Activated T-cell treated with anti-CD3 and anti-CD28 coated beads, Interleukin-2, amount 50 U/mL, for 4 hours (primary cell): ENCODE results near the gene KRT73. TPM values are rescaled to one million over a fixed set of nuclear protein-coding genes. Genes with fewer than 3 reads are reported as not detected.

Experiments
- ATAC-seq, 2 donors: fragments of 200-7000 bp; cut with Tn5 transposase; one replicate each; pipeline ENCODE4 v1.10.0; 2021
- DNase-seq: peaks from one replicate; pipeline ENCODE4 v3.0.0-alpha.2; 2020
- H3K27me3 Mint-ChIP-seq: one replicate; pipeline ENCODE4 v1.8.0; 2021; ENCODE audit warnings: low read depth, mixed read lengths
- H3K36me3 Mint-ChIP-seq: one replicate; pipeline ENCODE4 v1.8.0; 2022; ENCODE audit warnings: mixed read lengths; ENCODE audit not compliant: insufficient read depth
- H3K4me1 Mint-ChIP-seq: one replicate; pipeline ENCODE4 v1.8.0; 2021; ENCODE audit warnings: low read depth, mixed read lengths
- H3K4me3 Mint-ChIP-seq: one replicate; pipeline ENCODE4 v1.8.0; 2021; ENCODE audit warnings: mild to moderate bottlenecking, moderate library complexity, mixed read lengths
- H3K9me3 Mint-ChIP-seq: one replicate; pipeline ENCODE4 v1.8.0; 2021; ENCODE audit warnings: mixed read lengths
- total RNA-seq, 3 donors: library from RNA; stranded (reverse); gene quantifications; one replicate each; pipeline ENCODE4 v1.2.1, GENCODE V29; 2021

KRT73 gene
- total RNA-seq, 3 donors from 2014 or later = 0.16 to 0.23 (median 0.22) TPM

GRCh38 chr12:52618866-52619265 is 507 bp upstream of the KRT73 start:
- Mint-ChIP-seq H3K36me3 (peaks cover 4% of the 10 kb centered on the region), H3K9me3 (no peaks in the 10 kb centered on the region), H3K4me1 (peaks cover 62% of the 10 kb centered on the region), H3K27me3 (no peaks in the 10 kb centered on the region), H3K4me3 (no peak overlapping the region)
- ATAC-seq (no peak), DNase-seq (no peak)

DNA sequence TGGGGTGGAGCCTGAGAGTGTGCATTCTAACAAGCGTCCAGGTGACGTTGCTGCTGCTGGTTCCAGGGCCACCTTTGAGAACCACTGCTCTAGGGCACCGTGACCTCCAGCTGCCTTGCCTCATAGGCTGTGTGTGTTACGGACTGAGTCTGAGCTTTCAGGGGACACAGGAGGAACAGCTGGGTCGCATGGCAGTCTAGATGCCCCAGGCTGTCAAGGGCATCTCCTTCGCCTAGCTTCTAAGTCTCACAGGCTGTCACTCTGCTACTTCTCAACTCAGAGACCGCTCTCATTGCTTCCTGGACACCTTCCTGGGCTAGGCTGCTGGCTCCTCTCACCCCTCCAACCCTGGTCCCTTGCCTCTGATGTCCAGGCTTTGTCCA is 965 bp downstream of the KRT73 start:
- DNase-seq = no peak
- ATAC-seq = no peak
- peaks cover 4% of the 10 kb centered on the region for H3K36me3 Mint-ChIP-seq
- no peak overlapping the region for H3K4me3 Mint-ChIP-seq
- peaks cover 72% of the 10 kb centered on the region for H3K4me1 Mint-ChIP-seq
- H3K9me3 Mint-ChIP-seq = no peaks in the 10 kb centered on the region
- no peaks in the 10 kb centered on the region for H3K27me3 Mint-ChIP-seq

- ATAC-seq = no peak
- no peaks in the 10 kb centered on the region for H3K27me3 Mint-ChIP-seq
- peak overlapping the region; percentile 5 for H3K4me3 Mint-ChIP-seq
- no peaks in the 10 kb centered on the region for H3K9me3 Mint-ChIP-seq
- H3K4me1 Mint-ChIP-seq = peaks cover 76% of the 10 kb centered on the region
- peaks cover 4% of the 10 kb centered on the region for H3K36me3 Mint-ChIP-seq
- DNase-seq = no peak
Observed at GRCh38 chr12:52616680-52617402, 1.5 kb downstream of the KRT73 start.

DNA sequence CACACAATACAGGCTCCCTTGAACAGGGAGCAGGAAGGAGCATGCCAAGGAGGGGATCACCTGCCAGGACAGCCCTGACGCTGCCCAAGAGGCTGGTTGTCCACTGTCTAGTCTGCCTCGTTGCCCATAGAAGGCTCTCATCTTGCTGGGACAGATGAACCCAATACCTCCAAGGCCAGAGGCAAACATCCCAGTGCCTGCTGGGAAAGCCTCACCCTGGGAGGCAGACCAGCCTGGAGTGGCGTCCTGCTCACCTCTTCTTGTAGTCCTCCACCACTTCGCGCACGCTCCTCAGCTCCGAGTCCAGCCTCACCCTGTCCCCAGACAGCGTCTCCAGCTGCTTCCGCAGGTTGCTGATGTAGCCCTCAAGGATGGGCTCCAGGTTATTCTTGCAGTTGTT is 2.4 kb downstream of the KRT73 start:
- Mint-ChIP-seq H3K4me1 (peaks cover 74% of the 10 kb centered on the region), H3K27me3 (no peaks in the 10 kb centered on the region), H3K9me3 (no peaks in the 10 kb centered on the region), H3K4me3 (peak overlapping the region; percentile 16), H3K36me3 (peaks cover 4% of the 10 kb centered on the region)
- ATAC-seq (no peak), DNase-seq (no peak)

DNA sequence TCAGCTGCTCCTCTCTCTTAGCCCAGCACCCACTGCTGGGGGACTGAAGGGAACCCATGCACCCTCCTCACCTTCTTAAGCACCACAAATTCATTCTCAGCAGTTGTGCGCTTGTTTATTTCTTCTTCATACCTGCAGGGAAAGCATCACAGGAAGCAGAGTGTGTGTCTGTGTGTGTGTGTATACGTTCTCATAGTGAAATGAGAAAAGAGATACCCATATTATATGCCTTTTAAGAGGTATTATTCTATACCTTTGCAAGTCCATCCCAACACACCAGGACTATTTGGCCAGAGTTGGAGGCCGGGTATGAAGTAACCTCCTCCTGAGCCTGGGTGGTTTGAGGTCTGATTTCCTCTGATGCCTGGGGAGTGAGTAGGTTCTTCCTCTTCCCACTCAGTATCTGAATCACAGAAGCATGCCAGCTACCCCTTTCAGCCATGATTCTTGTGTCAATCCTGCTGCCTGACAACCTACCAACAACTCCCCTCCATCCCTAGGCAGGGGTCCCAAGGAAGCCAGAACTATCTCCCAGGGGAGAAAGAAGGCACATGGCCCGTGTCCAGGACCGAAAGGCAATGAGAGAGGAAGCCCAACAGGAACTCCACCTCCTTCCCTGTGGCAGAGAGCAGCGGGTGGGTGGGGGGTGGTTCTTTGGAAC is 3.0 kb downstream of the KRT73 start:
- peak; percentile 78 to 80 for ATAC-seq
- no peak for DNase-seq

GRCh38 chr12:52614381-52615207 is 3.8 kb downstream of the KRT73 start:
- DNase-seq = no peak
- no peak overlapping the region for H3K4me3 Mint-ChIP-seq
- no peak for ATAC-seq
- H3K4me1 Mint-ChIP-seq = peaks cover 80% of the 10 kb centered on the region
- no peaks in the 10 kb centered on the region for H3K27me3 Mint-ChIP-seq
- no peaks in the 10 kb centered on the region for H3K9me3 Mint-ChIP-seq
- peaks cover 2% of the 10 kb centered on the region for H3K36me3 Mint-ChIP-seq

More for the DNA sequence above, 3.0 kb downstream of the KRT73 start:
- H3K27me3 Mint-ChIP-seq = no peaks in the 10 kb centered on the region
- H3K9me3 Mint-ChIP-seq = no peaks in the 10 kb centered on the region
- H3K4me1 Mint-ChIP-seq = peaks cover 75% of the 10 kb centered on the region
- no peak overlapping the region for H3K4me3 Mint-ChIP-seq
- peaks cover 4% of the 10 kb centered on the region for H3K36me3 Mint-ChIP-seq

DNA sequence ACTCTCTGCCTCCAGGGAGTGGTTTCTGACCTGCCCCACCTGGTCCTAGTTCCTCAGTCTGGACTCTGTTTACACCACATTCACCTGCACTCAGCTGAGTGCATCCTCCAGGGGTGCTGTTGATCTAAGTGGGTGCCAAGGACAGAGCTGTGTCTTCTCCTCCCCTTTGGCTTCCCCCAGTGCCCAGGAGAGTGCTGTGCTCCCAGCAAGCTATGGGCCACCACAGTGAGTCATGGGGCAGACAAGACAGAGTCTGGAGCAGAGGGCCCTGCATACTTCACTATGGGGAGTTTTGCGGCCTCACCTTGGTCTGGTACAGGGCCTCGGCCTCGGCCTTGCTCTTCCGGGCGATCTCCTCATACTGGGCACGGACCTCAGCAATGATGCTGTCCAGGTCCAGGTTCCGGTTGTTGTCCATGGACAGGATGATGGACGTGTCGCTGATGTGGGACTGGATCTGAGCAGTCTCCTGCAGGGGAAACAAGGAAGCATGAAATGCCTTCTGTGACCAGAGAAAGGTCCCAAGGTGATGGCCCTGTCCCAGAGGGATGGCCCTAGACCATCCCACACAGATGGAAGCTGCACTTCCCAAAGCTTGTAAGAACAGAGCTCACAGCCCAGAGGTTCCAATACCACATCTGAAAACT is 4.9 kb downstream of the KRT73 start:
- Mint-ChIP-seq H3K4me1 (peaks cover 88% of the 10 kb centered on the region), H3K36me3 (no peaks in the 10 kb centered on the region), H3K9me3 (no peaks in the 10 kb centered on the region), H3K4me3 (no peak overlapping the region), H3K27me3 (no peaks in the 10 kb centered on the region)
- DNase-seq (no peak), ATAC-seq (no peak)

DNA sequence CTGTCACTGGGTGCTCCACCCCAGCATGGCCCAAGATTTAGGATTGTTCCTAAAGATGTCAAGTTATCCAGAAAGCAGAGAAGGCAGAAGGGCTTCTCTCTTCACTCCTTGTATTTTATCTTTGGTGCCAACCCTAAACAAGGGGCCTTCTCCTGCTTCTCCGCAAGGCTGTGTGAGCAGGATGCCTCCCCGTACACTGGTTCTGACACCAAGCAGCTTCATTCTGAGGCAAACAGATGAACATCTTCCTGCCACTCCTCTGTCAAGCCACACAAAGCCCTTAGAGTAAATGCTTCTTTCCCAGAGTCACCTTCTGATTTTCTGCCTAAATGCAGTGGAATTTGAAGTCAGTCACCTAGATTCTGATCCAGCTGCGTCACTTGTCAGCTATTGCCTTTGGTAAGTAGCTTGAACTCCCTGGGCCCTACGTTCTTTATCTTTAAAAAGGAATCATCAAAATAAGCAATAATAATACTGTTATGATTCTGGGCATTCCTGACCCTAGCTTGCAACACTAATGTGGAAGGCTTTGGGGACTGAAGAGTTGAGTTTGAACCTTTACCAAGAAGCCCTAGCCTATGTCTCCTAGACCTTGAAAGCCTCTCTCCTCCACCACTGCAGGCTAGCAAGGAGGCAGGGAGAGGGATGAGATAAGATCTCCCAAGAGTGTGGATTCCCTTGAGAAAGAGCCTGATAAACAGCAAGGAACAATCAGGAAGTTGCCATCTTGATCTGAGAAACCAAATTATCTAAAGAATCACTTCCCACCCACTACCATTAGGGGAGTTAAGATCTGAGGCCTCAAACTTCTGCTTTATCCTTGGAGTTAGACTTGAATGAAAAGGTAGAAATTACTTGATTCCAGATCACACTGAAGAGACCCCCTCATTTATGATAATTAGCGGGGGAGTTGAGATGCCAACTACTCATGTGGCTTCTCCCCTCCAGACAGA is 5.7 kb downstream of the KRT73 start:
- no peaks in the 10 kb centered on the region for H3K36me3 Mint-ChIP-seq
- peaks cover 93% of the 10 kb centered on the region for H3K4me1 Mint-ChIP-seq
- no peaks in the 10 kb centered on the region for H3K9me3 Mint-ChIP-seq
- H3K27me3 Mint-ChIP-seq = no peaks in the 10 kb centered on the region
- ATAC-seq (no peak), DNase-seq (no peak)
- peak overlapping the region; percentile 8 for H3K4me3 Mint-ChIP-seq

DNA sequence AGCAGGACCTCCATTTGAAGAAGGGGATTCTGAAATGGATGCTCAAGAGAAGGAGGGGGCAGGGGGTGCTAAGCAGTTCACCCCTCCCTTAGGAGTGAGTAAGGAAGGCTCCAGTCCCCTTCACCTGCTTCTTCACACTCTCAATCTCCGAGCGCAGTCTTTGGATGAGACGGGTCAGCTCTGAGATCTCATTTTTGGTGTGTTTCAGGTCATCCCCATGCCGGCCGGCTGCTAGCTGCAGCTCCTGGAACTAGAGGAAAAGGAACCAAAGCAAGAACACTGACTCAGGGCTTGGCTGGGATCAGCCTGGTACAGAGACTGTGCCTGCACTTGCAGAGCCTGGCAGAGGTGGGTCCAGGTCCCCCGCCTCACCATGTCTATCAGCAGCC is 7.3 kb downstream of the KRT73 start:
- no peak for ATAC-seq
- peaks cover 90% of the 10 kb centered on the region for H3K4me1 Mint-ChIP-seq
- no peak for DNase-seq
- H3K4me3 Mint-ChIP-seq = no peak overlapping the region
- no peaks in the 10 kb centered on the region for H3K36me3 Mint-ChIP-seq
- H3K27me3 Mint-ChIP-seq = no peaks in the 10 kb centered on the region
- no peaks in the 10 kb centered on the region for H3K9me3 Mint-ChIP-seq

DNA sequence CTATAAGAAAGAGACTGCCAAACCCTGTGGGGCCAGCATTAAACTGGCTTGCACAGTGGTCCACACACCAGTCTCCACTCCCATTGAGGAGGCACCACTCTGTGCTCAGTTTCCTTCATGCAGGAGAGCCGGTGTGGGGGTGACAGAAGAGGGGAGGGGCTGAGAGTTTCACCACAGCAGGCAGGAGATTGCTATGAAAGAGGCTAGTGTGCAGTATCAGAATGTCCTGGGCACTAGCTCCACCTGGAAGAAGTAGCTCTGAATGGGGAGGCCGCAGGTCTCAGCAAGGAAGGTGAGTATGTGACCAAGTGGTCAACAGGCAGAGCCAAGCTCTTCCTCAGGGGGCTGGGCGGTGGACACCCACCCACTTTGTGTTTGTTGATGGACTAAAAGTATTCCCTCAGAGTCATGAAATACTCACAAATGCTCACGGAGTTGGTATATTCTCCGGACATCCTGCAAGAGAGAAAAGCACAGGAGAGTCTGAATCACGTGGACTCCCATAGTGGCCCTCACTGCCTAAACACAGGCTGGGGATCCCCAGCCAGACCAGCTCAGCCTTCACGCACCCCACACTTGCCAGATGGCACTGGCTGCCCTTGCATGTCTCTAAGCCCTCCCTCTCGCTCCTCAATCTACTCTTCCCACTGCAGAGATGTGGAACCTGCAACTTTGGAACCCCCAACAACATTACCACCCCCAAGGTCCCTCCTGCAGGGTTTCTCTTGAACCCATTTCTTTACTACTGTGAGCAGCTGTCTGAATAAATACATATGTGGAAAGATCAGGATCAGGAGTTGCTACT is 9.3 kb downstream of the KRT73 start:
- Mint-ChIP-seq H3K4me3 (no peak overlapping the region), H3K9me3 (no peaks in the 10 kb centered on the region), H3K36me3 (no peaks in the 10 kb centered on the region), H3K27me3 (no peaks in the 10 kb centered on the region), H3K4me1 (peaks cover 89% of the 10 kb centered on the region)
- DNase-seq (no peak), ATAC-seq (no peak)

DNA sequence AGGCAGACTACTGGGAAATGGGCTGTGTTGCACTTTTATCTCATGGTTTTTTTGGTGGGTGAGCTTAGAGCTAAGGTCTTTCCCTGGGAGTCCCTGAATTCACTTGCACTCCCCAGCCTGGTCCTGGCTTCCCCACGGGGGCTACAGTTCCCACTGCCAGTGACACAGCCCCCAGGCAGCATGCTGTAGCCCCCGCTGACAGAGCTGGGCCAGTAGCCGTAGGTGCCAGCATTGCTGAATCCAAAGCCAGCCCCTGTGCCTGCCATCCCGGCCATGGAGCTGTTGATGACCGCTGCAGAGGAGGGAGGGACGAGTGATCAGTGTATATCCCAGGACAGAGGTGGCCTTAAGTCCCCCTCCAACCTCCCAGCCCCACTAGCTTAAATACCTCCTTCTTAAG is 10.2 kb downstream of the KRT73 start:
- Mint-ChIP-seq H3K4me1 (peaks cover 89% of the 10 kb centered on the region), H3K9me3 (no peaks in the 10 kb centered on the region), H3K36me3 (no peaks in the 10 kb centered on the region), H3K4me3 (no peak overlapping the region), H3K27me3 (no peaks in the 10 kb centered on the region)
- DNase-seq (no peak), ATAC-seq (no peak)

DNA sequence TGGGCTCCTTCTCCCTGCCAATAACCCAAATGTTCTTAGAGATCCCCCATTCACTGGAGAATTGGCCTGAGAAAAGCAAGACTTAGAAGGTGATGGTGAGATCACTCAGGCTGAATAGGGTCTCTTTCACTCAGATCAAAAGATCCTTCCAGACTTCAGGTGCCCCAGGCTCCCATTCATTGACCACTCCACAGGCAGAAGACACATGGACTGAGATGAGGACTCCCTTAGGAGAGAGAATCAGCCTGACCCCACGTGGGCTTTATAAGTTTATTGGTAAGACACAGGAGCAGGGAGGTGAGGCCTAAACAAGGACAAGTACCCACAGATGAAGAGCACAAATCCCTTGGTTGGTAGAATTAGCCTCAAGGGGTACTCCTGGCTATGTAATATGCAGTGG is 11.0 kb downstream of the KRT73 start:
- ATAC-seq = no peak
- DNase-seq = no peak
- Mint-ChIP-seq H3K9me3 (no peaks in the 10 kb centered on the region), H3K27me3 (no peaks in the 10 kb centered on the region), H3K4me1 (peaks cover 89% of the 10 kb centered on the region), H3K36me3 (no peaks in the 10 kb centered on the region), H3K4me3 (no peak overlapping the region)
